GM12892 (cell line): ENCODE measurements around the gene ANKRD1.

Experiments
- POLR2A ChIP-seq: IDR thresholded peaks from 2 replicates; pipeline ENCODE4 v1.6.1; 2011; ENCODE audit warnings: low read depth, low read length, control low read depth
- POLR2AphosphoS5 ChIP-seq: IDR thresholded peaks from 2 replicates; pipeline ENCODE4 v1.6.1; 2011; ENCODE audit warnings: low read depth, low read length, control low read depth

- TF ChIP-seq POLR2A (no peak), POLR2AphosphoS5 (no peak)
Observed at GRCh38 chr10:90862908-90863514, 57.9 kb downstream of the ANKRD1 start.
